HepG2 (cell line): ENCODE results near the gene FANCF. TPM values are rescaled to one million over a fixed set of nuclear protein-coding genes. Genes with fewer than 3 reads are reported as not detected.
A peak's percentile ranks its signal among the peaks of the same experiment; 100 is the strongest.

Experiments used
- AHDC1 ChIP-seq: sonication (generic); formaldehyde crosslinking; IDR thresholded peaks from 2 replicates; pipeline ENCODE4 v1.5.1; 2020; ENCODE audit warnings: mild to moderate bottlenecking, missing genetic modification reagents, borderline replicate concordance
- GPBP1L1 ChIP-seq: sonication (generic); formaldehyde crosslinking; IDR thresholded peaks from 2 replicates; pipeline ENCODE4 v1.5.0; 2020; ENCODE audit warnings: mild to moderate bottlenecking, missing genetic modification reagents
- KLF12 ChIP-seq: sonication (generic); formaldehyde crosslinking; IDR thresholded peaks from 2 replicates; pipeline ENCODE4 v1.4.0; 2020; ENCODE audit warnings: missing genetic modification reagents, borderline replicate concordance
- MAF1 ChIP-seq: sonication (generic); formaldehyde crosslinking; IDR thresholded peaks from 2 replicates; pipeline ENCODE4 v1.5.0; 2020; ENCODE audit warnings: missing genetic modification reagents, borderline replicate concordance
- MED8 ChIP-seq: sonication (generic); formaldehyde crosslinking; IDR thresholded peaks from 2 replicates; pipeline ENCODE4 v1.8.1; 2023; ENCODE audit warnings: mild to moderate bottlenecking, missing genetic modification reagents; ENCODE audit not compliant: insufficient replicate concordance
- NFE2 ChIP-seq: sonication (generic); formaldehyde crosslinking; IDR thresholded peaks from 2 replicates; pipeline ENCODE4 v1.4.0; 2020; ENCODE audit warnings: missing genetic modification reagents
- ZFP41 ChIP-seq: sonication (generic); formaldehyde crosslinking; IDR thresholded peaks from 2 replicates; pipeline ENCODE4 v1.4.0; 2020; ENCODE audit warnings: mild to moderate bottlenecking, missing genetic modification reagents, borderline replicate concordance
- ZNF260 ChIP-seq: sonication (generic); formaldehyde crosslinking; IDR thresholded peaks from 2 replicates; pipeline ENCODE4 v1.4.0; 2020; ENCODE audit warnings: missing genetic modification reagents, low read depth, mild to moderate bottlenecking, borderline replicate concordance
- ZNF660 ChIP-seq: sonication (generic); formaldehyde crosslinking; IDR thresholded peaks from 2 replicates; pipeline ENCODE4 v1.5.1; 2020; ENCODE audit warnings: mild to moderate bottlenecking, low read depth, missing genetic modification reagents, borderline replicate concordance
- ZSCAN5A ChIP-seq: sonication (generic); formaldehyde crosslinking; IDR thresholded peaks from 2 replicates; pipeline ENCODE4 v1.8.0; 2022; ENCODE audit warnings: mild to moderate bottlenecking, missing genetic modification reagents, borderline replicate concordance
- polyA plus RNA-seq, 8 experiments: library from polyadenylated mRNA; depleted of rRNA in 3 of 8; stranded (reverse) in 7 of 8; unstranded in 1 of 8; fragments of >200 nt; fragmentation: Illumina TruSeq in 4 of 8; extraction: Trizol in 4 of 8; gene quantifications; 2 replicates each; pipeline versions ENCODE4 v1.2.1 to v1.2.3, GENCODE V29; 2011 to 2016; ENCODE audit warnings: low read depth in 4 of 8, missing spikeins in 1 of 8, mixed read lengths in 1 of 8; ENCODE audit not compliant: insufficient read depth in 1 of 8
- total RNA-seq, 5 experiments: library from RNA; depleted of rRNA; stranded (reverse); fragments of >200 nt; fragmentation: Illumina TruSeq; extraction: Trizol; gene quantifications; 2 replicates each; pipeline ENCODE4 v1.2.3, GENCODE V29; 2016; ENCODE audit warnings: low read depth in 1 of 5
- TF ChIP-seq, protein P1 (sequence below): sonication (generic); formaldehyde crosslinking; IDR thresholded peaks from 2 replicates; pipeline ENCODE4 v1.8.0; 2023; ENCODE audit warnings: mild to moderate bottlenecking, missing genetic modification reagents
- TF ChIP-seq, protein P2 (sequence below): sonication (generic); formaldehyde crosslinking; IDR thresholded peaks from 2 replicates; pipeline ENCODE4 v1.8.1; 2023; ENCODE audit warnings: mild to moderate bottlenecking, moderate library complexity, missing genetic modification reagents

FANCF gene
- total and polyA plus RNA-seq, 2 of the 13 experiments (the other 11 are each of a cell fraction or from before 2014, with no cell fraction given): 2.5 to 9.7 TPM

DNA sequence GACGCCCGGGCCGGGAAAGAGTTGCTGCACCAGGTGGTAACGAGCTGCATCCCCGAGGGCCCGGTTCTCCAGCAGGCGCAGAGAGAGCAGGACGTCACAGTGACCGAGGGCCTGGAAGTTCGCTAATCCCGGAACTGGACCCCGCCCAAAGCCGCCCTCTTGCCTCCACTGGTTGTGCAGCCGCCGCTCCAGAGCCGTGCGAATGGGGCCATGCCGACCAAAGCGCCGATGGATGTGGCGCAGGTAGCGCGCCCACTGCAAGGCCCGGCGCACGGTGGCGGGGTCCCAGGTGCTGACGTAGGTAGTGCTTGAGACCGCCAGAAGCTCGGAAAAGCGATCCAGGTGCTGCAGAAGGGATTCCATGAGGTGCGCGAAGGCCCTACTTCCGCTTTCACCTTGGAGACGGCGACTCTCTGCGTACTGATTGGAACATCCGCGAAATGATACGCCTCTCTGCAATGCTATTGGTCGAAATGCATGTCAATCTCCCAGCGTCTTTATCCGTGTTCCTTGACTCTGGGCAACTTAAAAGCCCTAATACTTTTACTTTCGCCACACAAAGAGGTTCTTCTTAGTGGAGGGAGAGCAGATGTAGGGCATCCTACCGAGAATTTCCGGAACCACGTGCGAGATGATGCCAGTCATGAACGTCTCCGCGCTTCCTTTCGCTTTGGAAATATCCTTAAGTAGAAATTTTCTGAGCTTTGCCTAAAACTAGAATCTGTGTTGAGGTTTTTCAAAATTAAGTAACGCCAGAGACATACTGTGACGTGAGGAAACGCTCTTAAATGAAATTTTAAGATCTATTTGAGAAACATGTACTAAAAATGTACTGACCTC, at the start of gene FANCF (continued):
- TF ChIP-seq, protein P1, sequence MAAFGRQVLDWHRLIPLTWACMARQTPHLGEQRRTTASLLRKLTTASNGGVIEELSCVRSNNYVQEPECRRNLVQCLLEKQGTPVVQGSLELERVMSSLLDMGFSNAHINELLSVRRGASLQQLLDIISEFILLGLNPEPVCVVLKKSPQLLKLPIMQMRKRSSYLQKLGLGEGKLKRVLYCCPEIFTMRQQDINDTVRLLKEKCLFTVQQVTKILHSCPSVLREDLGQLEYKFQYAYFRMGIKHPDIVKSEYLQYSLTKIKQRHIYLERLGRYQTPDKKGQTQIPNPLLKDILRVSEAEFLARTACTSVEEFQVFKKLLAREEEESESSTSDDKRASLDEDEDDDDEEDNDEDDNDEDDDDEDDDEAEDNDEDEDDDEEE (CRISPR knock-in tag): 0 out of 2 replicates have a peak, but pooled peaks have one; percentile 26
- TF ChIP-seq KLF12: peak; percentile 98
- TF ChIP-seq ZSCAN5A (CRISPR knock-in tag): no peak
- TF ChIP-seq MED8 (CRISPR knock-in tag): peak; percentile 43
- TF ChIP-seq, protein P2, sequence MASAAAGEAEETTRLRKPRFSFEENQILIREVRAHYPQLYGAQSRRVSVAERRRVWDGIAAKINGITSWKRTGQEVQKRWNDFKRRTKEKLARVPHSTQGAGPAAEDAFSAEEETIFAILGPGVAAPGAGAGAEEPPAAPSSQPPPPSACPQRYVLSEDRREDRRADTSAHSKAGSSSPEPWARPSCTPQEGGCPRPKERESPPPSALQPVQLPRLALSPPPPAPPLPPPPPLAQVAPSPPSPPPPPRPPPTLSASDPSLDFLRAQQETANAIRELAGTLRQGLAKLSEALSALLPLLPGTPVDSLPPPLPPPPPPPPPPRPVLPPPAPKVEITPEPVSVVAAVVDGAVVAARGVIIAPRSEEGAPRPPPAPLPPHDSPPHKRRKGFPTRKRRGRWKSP: peak; percentile 67; the same call in 1 of the 2 replicates
- no peak for TF ChIP-seq ZNF260 (CRISPR knock-in tag)
- TF ChIP-seq ZFP41 (CRISPR knock-in tag): no peak
- 0 out of 2 replicates have a peak, but pooled peaks have one; percentile 13 for TF ChIP-seq AHDC1 (CRISPR knock-in tag)
- no peak for TF ChIP-seq NFE2 (CRISPR knock-in tag)
- TF ChIP-seq MAF1 (CRISPR knock-in tag): peak; percentile 7; the same call in 1 of the 2 replicates
- no peak for TF ChIP-seq ZNF660 (CRISPR knock-in tag)
- TF ChIP-seq GPBP1L1 (CRISPR knock-in tag): no peak
